CD14-positive monocyte (primary cell): Measurements from ENCODE around the gene ATRX. TPM values are rescaled to one million over a fixed set of nuclear protein-coding genes. Genes with fewer than 3 reads are reported as not detected.

ENCODE experiments used
- DNase-seq, 3 donors: peaks; one replicate each; pipeline ENCODE4 v3.0.0-alpha.2; 2011 to 2022
- H2AFZ ChIP-seq: 2 replicates; pipeline ENCODE4 v1.6.0; 2012; ENCODE audit warnings: mild to moderate bottlenecking, low read depth, low read length, inconsistent platforms; ENCODE audit not compliant: insufficient read depth, poor library complexity, severe bottlenecking
- H3K27ac ChIP-seq, 2 donors: 1 replicate in 1 of 2; 2 replicates in 1 of 2; pipeline ENCODE4 v1.5.1; 2012 to 2013; ENCODE audit warnings: low read length in 2 of 2, control low read depth in 1 of 2, inconsistent platforms in 1 of 2, low read depth in 1 of 2, mild to moderate bottlenecking in 1 of 2
- H3K27me3 ChIP-seq, 2 donors: one replicate each; pipeline versions ENCODE4 v1.6.0 to v1.6.1; 2011 to 2013; ENCODE audit warnings: low read length in 2 of 2; ENCODE audit not compliant: control insufficient read depth in 2 of 2, insufficient read depth in 2 of 2
- H3K36me3 ChIP-seq, 2 donors: replicated peaks in 1 of 2; 1 replicate in 1 of 2; 2 replicates in 1 of 2; pipeline versions ENCODE4 v1.5.1 to v1.6.1; 2012 to 2013; ENCODE audit warnings: low read length in 2 of 2, control low read depth in 1 of 2, inconsistent platforms in 1 of 2, mild to moderate bottlenecking in 1 of 2; ENCODE audit not compliant: insufficient read depth in 2 of 2, control insufficient read depth in 1 of 2
- H3K4me1 ChIP-seq, 2 donors: 1 replicate in 1 of 2; 2 replicates in 1 of 2; pipeline versions ENCODE4 v1.5.1 to v1.6.1; 2012 to 2013; ENCODE audit warnings: low read length in 2 of 2, control low read depth in 1 of 2, inconsistent platforms in 1 of 2, mild to moderate bottlenecking in 1 of 2, moderate library complexity in 1 of 2; ENCODE audit not compliant: insufficient read depth in 2 of 2, control insufficient read depth in 1 of 2
- H3K4me2 ChIP-seq: replicated peaks from 2 replicates; pipeline ENCODE3; 2012; ENCODE audit warnings: low read length, moderate library complexity, mild to moderate bottlenecking; ENCODE audit not compliant: poor library complexity, severe bottlenecking; ENCODE audit errors: extremely low read depth
- H3K4me3 ChIP-seq, 3 experiments: fragments of 200-600 bp in 1 of 3; sonication (generic) in 1 of 3; replicated peaks in 1 of 3; 1 replicate in 2 of 3; 2 replicates in 1 of 3; pipeline ENCODE4 v1.5.1; 2011 to 2013; ENCODE audit warnings: low read length in 3 of 3, mild to moderate bottlenecking in 3 of 3, control low read depth in 2 of 3, low read depth in 2 of 3, inconsistent platforms in 1 of 3, moderate library complexity in 1 of 3
- H3K79me2 ChIP-seq: 2 replicates; pipeline ENCODE4 v1.6.0; 2012; ENCODE audit warnings: mild to moderate bottlenecking, control low read depth, inconsistent platforms, low read length, moderate library complexity; ENCODE audit not compliant: insufficient read depth
- H3K9ac ChIP-seq: 2 replicates; pipeline ENCODE4 v1.6.0; 2017; ENCODE audit warnings: low read length, mild to moderate bottlenecking; ENCODE audit not compliant: insufficient read depth, poor library complexity, severe bottlenecking
- H3K9me3 ChIP-seq, 2 donors: replicated peaks in 1 of 2; 1 replicate in 1 of 2; 2 replicates in 1 of 2; pipeline versions ENCODE4 v1.5.1 to v1.6.1; 2012 to 2013; ENCODE audit warnings: low read length in 2 of 2, control low read depth in 1 of 2; ENCODE audit not compliant: control insufficient read depth in 1 of 2, insufficient read depth in 1 of 2
- H4K20me1 ChIP-seq: 2 replicates; pipeline ENCODE4 v1.6.0; 2012; ENCODE audit warnings: mild to moderate bottlenecking, low read length, control low read depth, moderate library complexity; ENCODE audit not compliant: insufficient read depth
- H3K27ac Mint-ChIP-seq, 7 donors: one replicate each; pipeline ENCODE4 v1.8.0; 2020; ENCODE audit warnings: mild to moderate bottlenecking in 7 of 7, mixed read lengths in 7 of 7, moderate library complexity in 6 of 7, inconsistent platforms in 2 of 7
- H3K27me3 Mint-ChIP-seq, 3 donors: one replicate each; pipeline ENCODE4 v1.8.0; 2021 to 2022; ENCODE audit warnings: low read depth in 3 of 3, mild to moderate bottlenecking in 3 of 3, mixed read lengths in 3 of 3, moderate library complexity in 3 of 3, inconsistent platforms in 1 of 3
- H3K36me3 Mint-ChIP-seq, 2 donors: one replicate each; pipeline ENCODE4 v1.8.0; 2020; ENCODE audit warnings: mixed read lengths in 2 of 2, inconsistent platforms in 1 of 2, mild to moderate bottlenecking in 1 of 2
- H3K4me1 Mint-ChIP-seq: one replicate; pipeline ENCODE4 v1.8.0; 2020; ENCODE audit warnings: mild to moderate bottlenecking, mixed read lengths
- H3K4me3 Mint-ChIP-seq, 2 donors: one replicate each; pipeline ENCODE4 v1.8.0; 2020; ENCODE audit warnings: mild to moderate bottlenecking in 2 of 2, mixed read lengths in 2 of 2, moderate library complexity in 1 of 2
- H3K9me3 Mint-ChIP-seq, 7 donors: one replicate each; pipeline ENCODE4 v1.8.0; 2020 to 2022; ENCODE audit warnings: mixed read lengths in 7 of 7, mild to moderate bottlenecking in 6 of 7, moderate library complexity in 6 of 7, inconsistent platforms in 2 of 7
- WGBS: methylation state at CpG from one replicate; pipeline ENCODE4 v1.1.5; 2013; ENCODE audit warnings: missing lambda C conversion rate; ENCODE audit not compliant: insufficient coverage; 5-methylcytosine and 5-hydroxymethylcytosine counted together
- intact Hi-C, 2 donors: fragments of 100-400 bp; cut with micrococcal nuclease; formaldehyde crosslinking; loops; one replicate each; pipeline versions ENCODE4 v1.15.0 to v1.15.1; 2023
- polyA plus RNA-seq, 3 donors: library from polyadenylated mRNA; depleted of rRNA in 1 of 3; unstranded in 2 of 3; stranded (reverse) in 1 of 3; fragments of 300-500 nt in 2 of 3; fragments of >200 nt in 1 of 3; fragmentation: Illumina TruSeq in 2 of 3; gene quantifications; 1 replicate in 2 of 3; 2 replicates in 1 of 3; pipeline ENCODE4 v1.2.3, GENCODE V29; 2012 to 2021
- TF ChIP-seq, protein P1 (sequence below): fragments of 200-600 bp; IDR thresholded peaks from one replicate; pipeline ENCODE4 v1.8.0; 2022; ENCODE audit warnings: antibody characterized with exemption, mild to moderate bottlenecking

ATRX gene
- polyA plus RNA-seq, 3 donors: 8.6 to 18.3 (median 17.3) TPM

DNA sequence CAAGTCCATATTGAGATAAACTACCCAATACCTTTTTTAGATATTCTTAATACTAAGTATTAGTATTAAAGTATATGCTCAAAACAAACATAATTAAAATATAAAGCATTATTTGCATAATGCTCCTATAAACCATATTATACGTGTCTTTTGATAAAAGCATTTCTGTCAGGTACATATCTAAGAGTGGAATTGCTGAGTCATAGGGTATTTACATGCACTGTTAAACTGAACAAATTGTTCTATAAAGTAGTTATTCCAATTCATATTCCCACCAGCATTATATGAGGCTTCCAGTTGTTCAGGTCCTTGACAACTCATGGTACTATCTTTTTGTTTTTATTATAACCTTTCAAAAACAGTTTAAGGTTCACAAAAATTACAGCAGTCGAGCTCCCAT, 224.6 kb downstream of the ATRX start:
- no peaks in the 10 kb centered on the region for H3K79me2 ChIP-seq
- no peaks in the 10 kb centered on the region for H3K27me3 ChIP-seq
- H3K36me3 ChIP-seq: peaks cover 11 to 17% of the 10 kb centered on the region in 2 donors
- H3K4me1 ChIP-seq: no peaks in the 10 kb centered on the region
- H3K9ac ChIP-seq: no peak overlapping the region
- intact Hi-C loops: no loop called here
- H3K4me3 Mint-ChIP-seq: no peak overlapping the region
- TF ChIP-seq, protein P1, sequence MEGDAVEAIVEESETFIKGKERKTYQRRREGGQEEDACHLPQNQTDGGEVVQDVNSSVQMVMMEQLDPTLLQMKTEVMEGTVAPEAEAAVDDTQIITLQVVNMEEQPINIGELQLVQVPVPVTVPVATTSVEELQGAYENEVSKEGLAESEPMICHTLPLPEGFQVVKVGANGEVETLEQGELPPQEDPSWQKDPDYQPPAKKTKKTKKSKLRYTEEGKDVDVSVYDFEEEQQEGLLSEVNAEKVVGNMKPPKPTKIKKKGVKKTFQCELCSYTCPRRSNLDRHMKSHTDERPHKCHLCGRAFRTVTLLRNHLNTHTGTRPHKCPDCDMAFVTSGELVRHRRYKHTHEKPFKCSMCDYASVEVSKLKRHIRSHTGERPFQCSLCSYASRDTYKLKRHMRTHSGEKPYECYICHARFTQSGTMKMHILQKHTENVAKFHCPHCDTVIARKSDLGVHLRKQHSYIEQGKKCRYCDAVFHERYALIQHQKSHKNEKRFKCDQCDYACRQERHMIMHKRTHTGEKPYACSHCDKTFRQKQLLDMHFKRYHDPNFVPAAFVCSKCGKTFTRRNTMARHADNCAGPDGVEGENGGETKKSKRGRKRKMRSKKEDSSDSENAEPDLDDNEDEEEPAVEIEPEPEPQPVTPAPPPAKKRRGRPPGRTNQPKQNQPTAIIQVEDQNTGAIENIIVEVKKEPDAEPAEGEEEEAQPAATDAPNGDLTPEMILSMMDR: no peak
- H3K36me3 Mint-ChIP-seq: peaks cover 15 to 22% of the 10 kb centered on the region in 2 donors
- no peak for DNase-seq
- H3K27ac Mint-ChIP-seq: no peak overlapping the region
- no peak overlapping the region for H2AFZ ChIP-seq
- peaks cover 0 to 1% of the 10 kb centered on the region in 2 donors for H3K9me3 ChIP-seq
- peaks cover 0 to 6% (median 0%) of the 10 kb centered on the region in 7 donors for H3K9me3 Mint-ChIP-seq
- no peaks in the 10 kb centered on the region for H3K4me1 Mint-ChIP-seq
- H3K4me3 ChIP-seq: no peak overlapping the region
- H3K27me3 Mint-ChIP-seq: no peaks in the 10 kb centered on the region
- H3K27ac ChIP-seq: no peak overlapping the region
- no peak overlapping the region for H3K4me2 ChIP-seq
- WGBS: no CpG with 5 or more reads among the region's 2 CpGs
- no peaks in the 10 kb centered on the region for H4K20me1 ChIP-seq

DNA sequence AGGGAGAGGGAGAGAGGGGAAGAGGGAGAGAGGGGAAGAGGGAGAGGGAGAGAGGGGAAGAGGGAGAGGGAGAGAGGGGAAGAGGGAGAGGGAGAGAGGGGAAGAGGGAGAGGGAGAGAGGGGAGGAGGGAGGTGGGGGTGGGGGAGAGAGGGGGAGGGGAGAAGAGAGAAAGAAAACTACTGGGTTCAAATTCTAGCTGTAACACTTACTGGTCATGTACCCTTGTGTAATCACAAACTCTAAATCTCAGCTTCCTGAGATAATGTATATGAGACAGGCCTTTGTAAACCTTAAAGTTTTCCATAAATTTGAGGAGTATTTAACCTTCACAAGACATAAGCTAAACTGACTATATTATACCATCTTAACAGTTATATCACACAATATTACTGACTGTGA, 229.7 kb downstream of the ATRX start:
- Histone ChIP-seq H3K4me1 (no peaks in the 10 kb centered on the region), H3K4me3 (no peak overlapping the region), H3K9me3 (no peaks in the 10 kb centered on the region), H3K9ac (no peak overlapping the region), H3K27ac (no peak overlapping the region), H3K36me3 (peaks cover 9 to 11% of the 10 kb centered on the region in 2 donors), H2AFZ (no peak overlapping the region), H4K20me1 (no peaks in the 10 kb centered on the region), H3K4me2 (no peak overlapping the region), H3K27me3 (no peaks in the 10 kb centered on the region), H3K79me2 (no peaks in the 10 kb centered on the region)
- TF ChIP-seq, protein P1: no peak
- H3K36me3 Mint-ChIP-seq: peaks cover 10 to 20% of the 10 kb centered on the region in 2 donors
- DNase-seq: no peak
- no peak overlapping the region for H3K4me3 Mint-ChIP-seq
- H3K4me1 Mint-ChIP-seq: peaks cover 10% of the 10 kb centered on the region
- no peaks in the 10 kb centered on the region for H3K27me3 Mint-ChIP-seq
- intact Hi-C loops: no loop called here
- H3K27ac Mint-ChIP-seq: no peak overlapping the region
- peaks cover 0 to 4% (median 2%) of the 10 kb centered on the region in 7 donors for H3K9me3 Mint-ChIP-seq
